Fibroblast of the aortic adventitia (primary cell): Measurements from ENCODE around the gene MEMO1. TPM values are rescaled to one million over a fixed set of nuclear protein-coding genes. Genes with fewer than 3 reads are reported as not detected.
"Not testable (repeated sequence)": the region's sequence is repeated elsewhere in the genome, so short reads cannot be mapped to it uniquely, and the experiment has no call there.

Source experiments
- DNase-seq: peaks from one replicate; pipeline ENCODE4 v3.0.0-alpha.2; 2010; ENCODE audit warnings: low read depth
- H3K4me3 ChIP-seq: 2 replicates; pipeline ENCODE4 v1.5.1; 2011; ENCODE audit warnings: low read depth, mild to moderate bottlenecking, control low read depth, low read length, moderate library complexity
- total RNA-seq: library from RNA; depleted of rRNA; stranded (reverse); fragments of >200 nt; gene quantifications from 2 replicates; pipeline ENCODE4 v1.2.3, GENCODE V29; 2012; ENCODE audit warnings: low replicate concordance
- TF ChIP-seq, protein P1 (sequence below): IDR thresholded peaks from 2 replicates; pipeline ENCODE4 v1.5.1; 2011; ENCODE audit warnings: mild to moderate bottlenecking, low read length, control low read depth, inconsistent platforms; ENCODE audit not compliant: insufficient read depth

The MEMO1 gene
- total RNA-seq, 1 donor = 41.2 TPM

DNA sequence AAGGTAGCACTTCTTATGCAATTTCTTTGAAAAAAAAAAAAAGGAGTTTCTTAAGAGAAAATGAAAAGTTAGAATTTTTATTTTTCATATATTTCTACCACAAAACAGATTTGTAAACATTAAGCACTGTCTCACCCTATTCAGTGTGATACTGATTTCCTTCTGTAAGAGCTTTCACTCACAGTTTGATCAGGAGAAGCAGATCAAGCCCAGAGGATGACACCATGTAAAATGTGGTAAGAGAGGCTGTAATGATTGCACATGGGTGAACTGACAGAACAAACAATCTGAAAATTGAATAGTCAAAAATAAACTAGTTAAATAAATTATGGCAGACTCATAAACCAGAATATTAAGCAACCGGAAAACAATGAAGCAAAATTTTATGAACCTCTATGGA is 54.5 kb downstream of the MEMO1 start:
- H3K4me3 ChIP-seq = no peak overlapping the region
- DNase-seq = no peak
- TF ChIP-seq, protein P1, sequence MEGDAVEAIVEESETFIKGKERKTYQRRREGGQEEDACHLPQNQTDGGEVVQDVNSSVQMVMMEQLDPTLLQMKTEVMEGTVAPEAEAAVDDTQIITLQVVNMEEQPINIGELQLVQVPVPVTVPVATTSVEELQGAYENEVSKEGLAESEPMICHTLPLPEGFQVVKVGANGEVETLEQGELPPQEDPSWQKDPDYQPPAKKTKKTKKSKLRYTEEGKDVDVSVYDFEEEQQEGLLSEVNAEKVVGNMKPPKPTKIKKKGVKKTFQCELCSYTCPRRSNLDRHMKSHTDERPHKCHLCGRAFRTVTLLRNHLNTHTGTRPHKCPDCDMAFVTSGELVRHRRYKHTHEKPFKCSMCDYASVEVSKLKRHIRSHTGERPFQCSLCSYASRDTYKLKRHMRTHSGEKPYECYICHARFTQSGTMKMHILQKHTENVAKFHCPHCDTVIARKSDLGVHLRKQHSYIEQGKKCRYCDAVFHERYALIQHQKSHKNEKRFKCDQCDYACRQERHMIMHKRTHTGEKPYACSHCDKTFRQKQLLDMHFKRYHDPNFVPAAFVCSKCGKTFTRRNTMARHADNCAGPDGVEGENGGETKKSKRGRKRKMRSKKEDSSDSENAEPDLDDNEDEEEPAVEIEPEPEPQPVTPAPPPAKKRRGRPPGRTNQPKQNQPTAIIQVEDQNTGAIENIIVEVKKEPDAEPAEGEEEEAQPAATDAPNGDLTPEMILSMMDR = no peak

DNA sequence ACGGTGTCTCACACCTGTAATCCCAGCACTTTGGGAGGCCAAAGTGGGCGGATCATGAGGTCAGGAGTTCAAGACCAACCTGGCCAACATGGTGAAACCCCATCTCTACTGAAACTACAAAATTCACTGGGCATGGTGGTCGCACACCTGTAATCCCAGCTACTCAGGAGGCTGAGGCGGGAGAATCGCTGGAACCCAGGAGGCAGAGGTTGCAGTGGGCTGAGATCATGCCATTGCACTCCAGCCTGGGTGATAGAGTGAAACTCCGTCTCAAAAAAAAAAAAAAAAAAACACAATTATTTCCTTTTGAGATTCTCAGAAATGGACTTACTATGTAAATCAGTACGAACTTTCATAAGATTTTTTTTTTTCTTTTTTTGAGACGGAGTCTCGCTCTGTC is 57.7 kb downstream of the MEMO1 start:
- DNase-seq, H3K4me3 ChIP-seq: not testable (repeated sequence)

DNA sequence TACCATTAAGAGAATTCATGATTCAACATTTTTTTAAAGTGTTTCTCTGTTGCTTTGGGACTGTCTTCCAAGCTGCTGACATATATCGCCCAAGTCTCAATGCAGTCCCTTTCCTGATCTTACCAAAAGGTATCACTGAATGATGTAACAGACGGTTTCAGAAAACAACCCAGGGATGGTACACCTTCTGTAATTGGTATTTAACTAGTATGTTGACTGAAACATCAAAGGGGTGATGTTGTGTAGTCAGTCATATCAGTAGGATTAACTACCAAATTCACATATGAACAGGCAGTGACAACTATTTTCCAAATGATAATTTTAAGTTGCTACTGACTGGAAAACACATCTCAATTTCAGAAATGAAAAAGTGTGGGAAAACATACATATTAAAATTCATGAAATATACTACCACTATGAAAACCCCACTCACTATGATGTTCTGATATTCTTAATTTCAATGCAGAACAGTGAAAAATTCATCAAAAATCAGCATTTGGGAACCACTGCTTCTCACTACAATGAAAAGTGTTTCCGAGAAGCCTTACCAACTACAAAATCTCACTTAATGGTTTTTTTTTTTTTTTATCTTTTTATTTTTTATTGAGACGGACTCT is 59.8 kb downstream of the MEMO1 start:
- DNase-seq = no peak
- no peak overlapping the region for H3K4me3 ChIP-seq
- TF ChIP-seq, protein P1 = no peak

DNA sequence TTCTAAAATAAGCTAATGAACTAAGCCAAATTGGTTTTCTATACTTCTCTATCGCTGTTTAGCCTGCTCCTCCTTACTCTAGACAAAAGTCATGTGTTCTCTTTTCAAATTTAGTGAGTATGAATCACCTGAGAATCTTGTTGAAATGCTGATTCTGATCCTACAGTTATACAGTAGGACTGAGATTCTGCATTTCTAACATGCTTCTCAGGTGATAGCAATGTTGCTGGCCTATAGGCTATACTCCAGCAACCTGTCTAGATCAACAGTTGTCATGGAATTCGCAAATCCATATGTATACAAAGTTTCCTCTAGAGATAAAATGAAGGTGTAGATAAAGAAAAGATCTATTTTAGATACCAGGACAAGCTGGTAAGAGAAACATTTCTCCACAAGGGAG is 62.9 kb downstream of the MEMO1 start:
- H3K4me3 ChIP-seq = no peak overlapping the region
- no peak for DNase-seq
- TF ChIP-seq, protein P1 = no peak

DNA sequence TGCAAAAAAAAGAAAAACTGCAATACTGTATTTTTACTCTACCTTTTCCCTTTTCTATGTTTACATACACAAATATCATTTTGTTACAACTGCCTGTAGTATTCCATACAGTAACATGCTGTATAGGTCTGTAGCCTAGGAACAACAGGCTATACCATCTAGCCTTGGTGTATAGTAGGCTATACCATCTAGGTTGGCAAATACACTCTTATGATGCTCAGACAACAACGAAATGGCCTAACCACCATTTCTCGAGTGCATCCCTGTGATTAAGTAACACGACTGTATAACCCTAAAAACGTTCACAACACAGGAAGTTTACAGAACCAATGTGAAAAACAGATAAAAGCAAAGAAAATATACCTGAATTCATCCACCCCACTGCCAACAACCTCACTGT is 64.0 kb downstream of the MEMO1 start:
- DNase-seq = no peak
- TF ChIP-seq, protein P1 = no peak
- no peak overlapping the region for H3K4me3 ChIP-seq

DNA sequence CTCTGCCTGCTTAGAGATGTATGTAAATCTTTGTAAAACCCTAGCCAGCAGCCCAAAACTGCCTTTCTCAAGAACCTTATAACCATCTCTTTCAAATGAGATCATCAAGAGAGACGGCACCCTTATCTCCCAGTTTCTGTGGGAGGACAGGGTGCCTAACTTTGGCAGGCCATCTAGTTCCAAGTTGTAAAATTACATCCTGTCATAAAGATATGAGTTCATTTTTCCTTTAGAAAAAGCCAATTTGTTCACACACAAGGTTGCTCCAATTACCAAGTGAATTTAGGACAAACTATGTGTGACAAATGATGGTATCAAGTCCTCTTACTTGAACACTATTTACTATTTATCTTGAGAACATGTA is 65.3 kb downstream of the MEMO1 start:
- no peak overlapping the region for H3K4me3 ChIP-seq
- peak; percentile 60 for DNase-seq
- TF ChIP-seq, protein P1 = no peak

DNA sequence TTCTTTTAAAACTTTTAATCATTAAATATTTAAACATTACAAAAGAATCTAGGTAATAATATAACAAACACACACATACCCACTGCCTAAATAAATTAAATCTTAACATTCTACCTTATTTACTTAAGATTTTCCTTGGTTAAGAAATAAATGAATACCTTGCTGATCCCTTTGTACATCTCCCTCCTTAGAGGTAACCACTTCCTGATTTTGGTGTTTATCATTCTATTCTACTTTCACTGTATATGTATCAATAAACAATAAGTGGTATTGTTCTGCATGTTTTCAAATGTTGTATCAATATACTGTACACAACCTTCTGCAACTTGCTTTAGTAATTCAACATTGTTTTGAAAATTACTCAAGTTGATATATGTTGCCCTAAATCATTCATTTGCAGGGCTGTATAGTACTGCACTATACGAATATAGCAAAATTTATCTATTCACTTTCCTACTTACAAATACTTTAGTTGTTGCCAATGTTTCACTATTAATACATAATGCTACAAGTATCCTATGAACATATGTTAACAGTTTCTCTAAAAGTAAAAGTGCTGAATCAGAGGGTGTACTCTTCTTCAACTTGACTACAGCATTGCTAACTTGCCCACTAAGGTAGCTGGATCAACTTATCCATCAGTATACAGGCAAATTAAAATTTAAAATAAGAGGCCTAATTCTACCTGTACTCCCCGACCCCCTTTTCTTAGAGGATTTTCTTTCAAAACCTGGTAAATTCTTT is 65.8 kb downstream of the MEMO1 start:
- H3K4me3 ChIP-seq = no peak overlapping the region
- TF ChIP-seq, protein P1 = no peak
- DNase-seq = no peak
